DMS53 treated with DMSO at 0.1 percent for 48 hours (cell line): Measurements from ENCODE around the gene FBH1.
"Not testable (repeated sequence)": the region's sequence is repeated elsewhere in the genome, so short reads cannot be mapped to it uniquely, and the experiment has no call there.

ENCODE experiments used
- DNase-seq: peaks from one replicate; lab custom pipeline; 2025; ENCODE audit not compliant: unreplicated experiment; lab: John Stamatoyannopoulos, UW

The FBH1 gene

GRCh38 chr10:5873515-5873995, 16.5 kb upstream of the FBH1 start:
- DNase-seq = peak; percentile 69

- no peak for DNase-seq
These were observed 13.8 kb upstream of the FBH1 start for GRCh38 chr10:5876181-5876768.

DNA sequence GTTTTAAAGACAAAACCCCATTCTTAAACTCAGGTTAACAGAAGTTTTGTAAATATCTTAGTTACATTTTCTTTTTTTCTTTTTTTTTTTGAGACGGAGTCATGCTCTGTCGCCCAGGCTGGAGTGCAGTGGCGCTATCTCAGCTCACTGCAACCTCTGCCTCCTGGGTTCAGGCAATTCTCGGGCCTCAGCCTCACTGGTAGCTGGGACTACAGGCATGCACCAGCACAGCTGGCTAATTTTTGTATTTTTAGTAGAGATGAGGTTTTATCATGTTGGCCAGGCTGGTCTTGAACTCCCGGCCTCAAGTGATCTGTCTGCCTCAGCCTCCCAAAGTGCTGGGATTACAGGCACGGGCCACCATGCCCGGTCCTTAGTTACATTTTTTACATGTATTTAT, 13.0 kb upstream of the FBH1 start:
- DNase-seq = not testable (repeated sequence)

GRCh38 chr10:5882961-5883360, 7.1 kb upstream of the FBH1 start:
- no peak for DNase-seq

DNA sequence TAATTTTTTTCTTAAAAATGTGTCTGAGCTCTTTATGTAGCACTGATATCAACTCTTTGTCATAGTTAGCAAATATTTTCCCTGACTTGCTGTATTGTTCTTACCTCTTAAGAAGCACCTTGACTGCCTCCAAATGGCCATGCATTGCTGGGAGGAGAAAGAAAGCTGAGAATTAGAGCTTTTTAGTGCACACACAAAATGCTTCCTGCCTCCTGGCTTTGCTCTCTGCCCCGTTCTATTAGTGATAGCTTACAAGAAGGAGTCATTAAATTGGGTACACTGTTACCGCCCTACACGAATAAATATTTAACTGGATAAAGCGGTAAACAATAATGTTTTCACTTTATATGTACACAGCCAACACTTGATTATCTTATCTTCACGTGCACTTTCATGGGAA, 4.4 kb upstream of the FBH1 start:
- DNase-seq = no peak

DNA sequence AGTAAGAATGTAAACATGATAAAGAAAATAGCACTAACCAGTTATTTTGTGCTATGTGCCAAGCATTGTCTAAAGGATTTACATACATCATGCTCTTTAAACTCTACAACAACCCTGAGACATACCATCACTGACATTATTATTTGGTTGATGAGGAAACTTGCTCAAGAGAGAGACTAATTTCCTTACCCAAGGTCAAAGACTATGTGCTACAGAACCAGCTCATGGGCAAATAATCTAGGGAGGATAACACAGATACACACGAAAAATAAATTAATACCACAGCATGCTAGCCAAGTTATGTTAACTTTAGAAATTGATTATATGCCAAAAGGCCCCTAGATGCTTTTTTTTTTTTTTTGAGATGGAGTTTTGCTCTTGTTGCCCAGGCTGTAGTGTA, 3.0 kb upstream of the FBH1 start:
- no peak for DNase-seq

DNA sequence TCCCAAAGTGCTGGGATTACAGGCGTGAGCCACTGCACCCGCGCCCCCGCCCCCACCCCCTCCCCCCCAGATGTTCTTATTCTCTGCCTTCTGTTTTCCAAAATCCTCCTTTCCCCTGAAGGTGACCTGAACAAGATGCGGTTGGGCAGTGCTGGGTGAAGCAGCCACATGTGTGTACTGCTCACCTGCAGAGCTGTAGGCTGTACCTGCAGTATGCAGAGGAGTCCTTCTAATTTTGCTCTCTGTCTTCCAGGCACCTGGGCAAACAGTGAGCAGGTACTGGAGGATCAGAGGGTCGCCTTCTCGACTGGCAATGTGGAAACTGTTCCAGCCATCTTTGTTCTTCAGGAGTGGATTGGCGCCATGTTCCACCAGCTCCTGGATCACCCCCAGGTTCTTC, 2.4 kb upstream of the FBH1 start:
- no peak for DNase-seq

GRCh38 chr10:5888351-5888750, 1.7 kb upstream of the FBH1 start:
- DNase-seq = no peak

GRCh38 chr10:5888843-5889623, 1.0 kb upstream of the FBH1 start:
- no peak for DNase-seq

- no peak for DNase-seq
These were observed 441 bp downstream of the FBH1 start for GRCh38 chr10:5890452-5890915.

- no peak for DNase-seq
These were observed 966 bp downstream of the FBH1 start for GRCh38 chr10:5891009-5891408.

GRCh38 chr10:5892007-5892406, 2.0 kb downstream of the FBH1 start:
- DNase-seq = no peak

DNA sequence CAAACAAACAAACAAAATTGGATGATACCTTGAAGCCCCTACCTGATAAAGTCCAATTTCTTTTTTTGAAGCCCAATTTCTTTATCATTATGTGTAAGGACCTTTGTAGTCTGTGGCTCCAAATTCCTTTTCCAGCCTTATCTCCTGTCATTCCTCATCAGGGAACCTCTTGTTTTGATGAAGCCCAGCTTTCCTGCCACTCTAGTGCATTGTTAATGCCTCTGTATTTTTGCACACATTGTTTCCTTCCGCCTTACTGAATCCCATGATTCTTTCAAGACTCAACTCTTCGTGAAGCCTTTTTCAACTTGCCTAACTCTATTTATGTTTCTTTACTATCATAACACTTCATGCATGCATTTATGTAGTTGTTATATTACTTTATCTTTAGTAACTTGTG, 3.3 kb downstream of the FBH1 start:
- no peak for DNase-seq

GRCh38 chr10:5894403-5894802, 4.4 kb downstream of the FBH1 start:
- DNase-seq = no peak

DNA sequence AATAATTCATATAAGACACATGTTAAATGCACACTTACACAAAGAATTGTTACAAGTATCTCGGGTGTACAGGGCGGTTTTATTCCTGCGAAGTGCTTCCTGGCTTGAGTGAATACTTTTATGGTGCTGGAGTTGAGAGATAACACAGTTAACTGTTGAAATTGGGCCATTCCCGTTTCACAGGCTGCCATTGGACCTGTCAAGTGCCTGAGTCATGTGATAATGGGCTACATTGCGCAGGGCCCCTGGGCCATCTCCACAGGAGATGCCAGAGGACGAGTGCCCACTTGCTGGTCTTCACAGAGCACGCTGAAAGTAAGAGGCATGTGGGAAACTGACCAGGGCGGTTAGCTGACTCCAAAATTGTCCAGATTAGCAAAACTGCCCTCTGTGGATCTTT, 4.8 kb downstream of the FBH1 start:
- no peak for DNase-seq

- DNase-seq = no peak
These were observed 5.3 kb downstream of the FBH1 start for GRCh38 chr10:5895365-5895764.

DNA sequence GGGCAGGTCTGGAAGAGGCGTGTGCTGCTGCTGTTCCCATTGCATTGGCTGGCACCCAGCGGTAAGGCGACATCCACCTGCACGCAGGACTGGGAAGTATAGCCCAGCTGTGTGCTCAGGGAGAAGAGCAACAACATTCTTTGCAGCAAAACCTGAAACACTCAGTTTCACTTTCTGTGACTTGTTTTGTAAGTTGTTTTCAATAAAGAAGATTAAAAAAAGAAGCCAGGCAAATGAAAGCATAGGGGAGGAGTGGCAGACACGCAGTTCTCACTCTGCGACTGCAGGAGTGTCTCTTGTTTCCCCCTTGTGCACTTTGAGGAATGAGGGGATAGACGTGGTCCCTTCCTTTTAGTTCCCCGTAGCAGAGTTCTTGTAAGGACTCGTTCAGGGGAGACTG, 5.8 kb downstream of the FBH1 start:
- no peak for DNase-seq

DNA sequence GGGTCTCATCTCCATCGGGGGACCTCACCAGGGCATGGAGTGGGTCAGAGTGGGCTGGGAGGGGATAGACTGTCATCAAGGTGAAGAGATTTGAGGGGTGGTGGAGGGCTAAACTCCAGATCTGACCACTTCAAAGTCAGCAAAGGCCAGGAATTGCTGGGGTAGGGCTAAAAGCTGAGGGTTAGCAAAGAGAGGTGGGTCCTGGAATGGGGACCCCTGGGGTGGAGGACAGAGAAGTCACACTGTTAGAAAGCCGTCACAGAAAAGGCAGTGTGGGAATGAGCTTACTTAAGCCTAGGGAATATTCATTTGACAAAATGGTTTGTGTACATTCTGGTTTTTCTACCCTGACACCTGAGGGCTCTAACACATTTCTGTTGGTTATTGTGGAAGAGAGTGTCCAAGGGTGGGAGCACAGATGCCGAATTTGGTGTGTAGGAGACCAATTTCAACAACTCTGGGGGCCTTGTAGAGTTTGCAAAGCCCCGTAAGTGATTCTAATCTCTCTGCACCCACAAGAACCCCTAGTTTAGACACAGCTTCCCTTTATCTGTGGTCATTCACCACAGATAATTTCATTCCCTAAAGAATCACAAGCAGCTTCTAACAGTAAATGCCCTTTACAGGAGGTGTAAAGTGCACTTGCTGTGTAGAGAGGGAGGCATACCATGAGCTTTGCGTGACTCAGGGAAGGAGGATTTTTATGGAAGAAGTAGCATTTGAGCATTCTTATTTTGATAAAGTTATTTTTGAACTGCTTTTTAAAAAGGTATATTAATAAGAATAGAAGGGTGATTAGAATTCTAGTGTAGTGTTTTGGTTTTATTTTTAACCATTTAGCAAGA, 6.4 kb downstream of the FBH1 start:
- DNase-seq = no peak

DNA sequence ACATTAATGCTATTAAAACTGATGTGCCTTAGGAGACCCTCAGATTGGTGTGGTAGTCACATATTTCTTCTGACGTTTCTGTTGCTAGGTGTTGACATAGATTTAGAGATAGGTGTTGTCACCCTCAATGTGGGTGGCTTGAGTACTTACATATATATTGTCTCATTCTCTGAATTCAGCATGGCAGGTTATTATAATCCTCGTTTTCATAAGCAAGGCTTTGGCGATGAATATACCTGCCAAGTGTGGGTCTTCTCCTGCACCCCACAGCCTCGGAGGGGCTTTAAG, 7.0 kb downstream of the FBH1 start:
- DNase-seq = no peak

DNA sequence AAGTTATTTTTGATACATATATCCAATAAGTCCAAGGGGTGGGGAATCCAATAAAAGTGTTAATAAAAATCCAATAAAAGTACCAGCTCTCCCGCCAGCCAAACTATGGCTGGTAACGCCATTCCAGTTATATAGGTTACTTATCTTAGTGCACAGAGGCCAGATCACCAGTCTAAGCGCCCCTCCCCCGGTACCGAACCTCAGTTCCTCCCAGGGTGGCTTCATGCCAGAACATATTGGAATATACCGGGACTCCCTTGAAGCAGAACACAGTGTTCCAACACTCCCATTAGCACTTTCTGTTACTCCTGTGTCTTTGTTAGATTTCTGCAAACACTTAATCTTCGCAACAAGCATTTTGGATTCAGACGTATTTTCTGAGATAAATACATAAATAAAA, 7.5 kb downstream of the FBH1 start:
- no peak for DNase-seq

- DNase-seq = no peak
These were observed 8.1 kb downstream of the FBH1 start for GRCh38 chr10:5898163-5898562.

- DNase-seq = no peak
These were observed 10.2 kb downstream of the FBH1 start for GRCh38 chr10:5900247-5900646.
